SK-N-SH (cell line): Measurements from ENCODE around the gene ASCL2.

Source experiments
- NFIC ChIP-seq: IDR thresholded peaks from 2 replicates; pipeline ENCODE4 v1.4.0; 2012; ENCODE audit warnings: borderline replicate concordance
- POLR2AphosphoS5 ChIP-seq: IDR thresholded peaks from 2 replicates; pipeline ENCODE4 v1.6.1; 2012; ENCODE audit warnings: low read depth, low read length
- TF ChIP-seq, protein P1 (sequence below): fragments of 200-600 bp; sonication (generic); IDR thresholded peaks from 2 replicates; pipeline ENCODE4 v1.6.1; 2017; ENCODE audit warnings: antibody characterized with exemption, mild to moderate bottlenecking, moderate library complexity

DNA sequence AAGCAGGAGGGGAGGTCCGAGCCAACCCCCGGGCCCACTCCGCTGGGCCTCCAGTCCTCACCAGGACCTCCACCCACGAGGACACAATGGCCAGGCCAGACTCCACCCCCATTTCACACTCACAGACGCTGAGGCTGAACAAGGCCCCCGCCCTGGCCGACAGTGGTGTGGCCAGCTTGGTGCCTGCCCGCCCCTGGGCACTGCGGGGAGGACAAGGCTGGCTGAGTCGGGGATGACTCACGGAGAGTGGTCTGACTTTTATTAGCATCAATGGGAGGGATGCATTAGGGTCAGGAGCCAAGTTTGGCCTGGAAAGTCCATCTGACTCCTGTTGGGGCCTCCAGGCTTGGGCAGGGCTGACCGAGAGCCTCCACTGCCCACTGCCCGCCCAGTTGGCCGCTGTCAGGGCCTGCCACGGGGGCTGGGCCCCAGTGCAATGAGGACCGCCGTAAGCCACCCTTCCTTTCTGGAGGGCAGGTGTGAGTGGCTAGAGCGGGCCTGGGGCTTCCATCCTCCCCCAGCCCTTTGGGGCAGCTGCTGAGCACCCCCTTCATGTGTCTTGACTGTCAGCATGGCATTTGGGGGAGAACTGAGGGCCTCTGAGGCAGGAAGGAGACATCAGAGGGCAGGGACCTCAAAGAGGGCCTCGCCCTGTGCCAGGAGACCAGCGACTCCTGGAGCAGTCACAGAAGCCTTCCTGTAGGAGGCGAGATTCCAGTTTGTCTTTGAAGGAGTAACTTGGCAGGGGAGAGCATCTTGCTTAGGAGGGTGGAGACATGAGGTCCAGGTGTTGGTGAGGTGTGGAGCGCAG is 42.0 kb upstream of the ASCL2 start:
- TF ChIP-seq POLR2AphosphoS5 (no peak; the same call in 1 of the 2 replicates), NFIC (peak; percentile 73)
- TF ChIP-seq, protein P1, sequence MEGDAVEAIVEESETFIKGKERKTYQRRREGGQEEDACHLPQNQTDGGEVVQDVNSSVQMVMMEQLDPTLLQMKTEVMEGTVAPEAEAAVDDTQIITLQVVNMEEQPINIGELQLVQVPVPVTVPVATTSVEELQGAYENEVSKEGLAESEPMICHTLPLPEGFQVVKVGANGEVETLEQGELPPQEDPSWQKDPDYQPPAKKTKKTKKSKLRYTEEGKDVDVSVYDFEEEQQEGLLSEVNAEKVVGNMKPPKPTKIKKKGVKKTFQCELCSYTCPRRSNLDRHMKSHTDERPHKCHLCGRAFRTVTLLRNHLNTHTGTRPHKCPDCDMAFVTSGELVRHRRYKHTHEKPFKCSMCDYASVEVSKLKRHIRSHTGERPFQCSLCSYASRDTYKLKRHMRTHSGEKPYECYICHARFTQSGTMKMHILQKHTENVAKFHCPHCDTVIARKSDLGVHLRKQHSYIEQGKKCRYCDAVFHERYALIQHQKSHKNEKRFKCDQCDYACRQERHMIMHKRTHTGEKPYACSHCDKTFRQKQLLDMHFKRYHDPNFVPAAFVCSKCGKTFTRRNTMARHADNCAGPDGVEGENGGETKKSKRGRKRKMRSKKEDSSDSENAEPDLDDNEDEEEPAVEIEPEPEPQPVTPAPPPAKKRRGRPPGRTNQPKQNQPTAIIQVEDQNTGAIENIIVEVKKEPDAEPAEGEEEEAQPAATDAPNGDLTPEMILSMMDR: no peak; the same call in 1 of the 2 replicates
